Thyroid gland (tissue), 4 donors: ENCODE data around the gene RBM19.

Experiments
- CTCF ChIP-seq, 6 experiments: fragments of 200-600 bp in 3 of 6; fragments of 450-650 bp in 3 of 6; sonication (generic) in 3 of 6; IDR thresholded peaks; one replicate each; pipeline ENCODE4 v1.5.1; 2016 to 2019; ENCODE audit warnings: antibody characterized with exemption in 6 of 6, mild to moderate bottlenecking in 2 of 6, inconsistent platforms in 1 of 6, moderate library complexity in 1 of 6
- POLR2A ChIP-seq, 2 donors: fragments of 450-650 bp; IDR thresholded peaks; one replicate each; pipeline ENCODE4 v1.6.1; 2017; ENCODE audit warnings: antibody characterized with exemption in 2 of 2, mild to moderate bottlenecking in 2 of 2, moderate library complexity in 1 of 2

DNA sequence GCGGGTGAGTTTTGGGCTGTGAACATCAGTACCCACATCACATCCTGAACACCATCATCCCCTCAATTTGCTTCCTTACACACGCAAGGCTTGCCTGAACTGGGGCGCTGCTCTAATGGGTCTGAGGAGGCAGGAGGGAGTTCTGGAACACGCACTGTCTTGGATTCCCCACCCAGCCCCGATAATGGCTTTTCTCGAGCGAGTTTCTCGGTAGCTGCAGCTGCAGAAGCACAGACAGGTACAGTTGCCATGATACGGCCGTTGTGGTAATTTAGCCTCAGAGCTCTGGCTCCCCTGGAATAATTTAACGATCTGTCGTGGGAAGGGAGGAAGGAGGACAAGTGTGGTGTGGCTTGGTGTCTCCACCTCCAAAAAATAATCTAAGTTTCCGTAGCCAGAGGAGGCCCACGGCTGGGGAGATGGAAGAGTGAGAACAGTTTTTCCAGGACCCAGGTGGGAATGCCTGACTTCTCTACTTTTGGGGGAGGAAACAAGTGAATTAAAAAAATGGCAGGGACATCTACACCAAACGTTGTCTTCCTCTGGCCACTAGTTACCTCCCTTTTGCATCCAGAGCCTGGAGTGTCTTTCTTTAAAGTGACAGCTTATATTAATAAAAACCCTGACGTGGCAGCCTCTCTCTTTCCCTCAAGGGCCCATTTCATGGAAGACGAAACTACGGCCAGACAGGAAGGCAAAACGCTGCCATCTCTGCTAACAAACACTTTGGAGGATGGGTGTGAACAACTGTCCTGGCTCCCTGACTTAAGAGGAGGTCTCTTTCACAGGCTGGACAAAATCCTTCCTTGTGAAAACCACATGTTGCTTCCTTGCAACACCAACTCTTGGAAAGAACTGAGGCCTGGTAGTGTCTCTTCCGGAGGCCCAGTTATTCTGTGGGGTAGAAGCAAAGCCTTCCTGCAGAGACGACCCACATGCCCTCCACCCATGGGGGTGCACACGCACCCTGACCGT, 84.8 kb downstream of the RBM19 start:
- no peak for TF ChIP-seq CTCF (IDR thresholded peaks at IDR 0.05)
- TF ChIP-seq POLR2A (IDR thresholded peaks at IDR 0.05) = no peak
